ENCODE measurements around the gene S100A7A. TPM values are rescaled to one million over a fixed set of nuclear protein-coding genes. Genes with fewer than 3 reads are reported as not detected.
"Not testable (repeated sequence)": the region's sequence is repeated elsewhere in the genome, so short reads cannot be mapped to it uniquely, and the experiment has no call there.

Gene S100A7A
- polyA plus RNA-seq, 3 donors: not detected

- DNase-seq (ENCODE audit: extremely low read depth in 1 of 11, low read depth in 9 of 11, low spot score in 4 of 11): no peak
Observed at GRCh38 chr1:153392822-153393221, 23.5 kb upstream of the S100A7A start.

DNA sequence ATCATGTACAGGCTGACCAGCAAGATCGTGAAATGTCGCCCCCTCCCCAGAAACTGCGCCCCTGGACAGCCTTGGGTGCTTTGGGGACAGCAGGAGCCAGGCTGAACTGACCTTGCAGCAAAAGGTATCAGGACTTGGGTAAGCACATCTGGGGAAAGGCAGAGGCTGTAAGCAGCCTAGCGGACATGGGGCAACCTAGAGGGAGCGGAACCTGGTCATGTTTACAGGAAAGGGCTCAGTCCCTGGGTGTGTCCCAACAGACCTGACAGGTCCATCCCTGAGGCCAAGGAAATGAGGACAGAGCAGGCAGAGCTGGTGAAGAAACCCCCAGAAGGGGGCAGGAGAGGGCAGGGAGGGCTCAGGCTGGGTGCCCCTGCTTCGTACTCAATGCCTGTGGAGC is 22.4 kb upstream of the S100A7A start:
- DNase-seq (ENCODE audit: extremely low read depth in 1 of 11, low read depth in 9 of 11, low spot score in 4 of 11): no peak

DNA sequence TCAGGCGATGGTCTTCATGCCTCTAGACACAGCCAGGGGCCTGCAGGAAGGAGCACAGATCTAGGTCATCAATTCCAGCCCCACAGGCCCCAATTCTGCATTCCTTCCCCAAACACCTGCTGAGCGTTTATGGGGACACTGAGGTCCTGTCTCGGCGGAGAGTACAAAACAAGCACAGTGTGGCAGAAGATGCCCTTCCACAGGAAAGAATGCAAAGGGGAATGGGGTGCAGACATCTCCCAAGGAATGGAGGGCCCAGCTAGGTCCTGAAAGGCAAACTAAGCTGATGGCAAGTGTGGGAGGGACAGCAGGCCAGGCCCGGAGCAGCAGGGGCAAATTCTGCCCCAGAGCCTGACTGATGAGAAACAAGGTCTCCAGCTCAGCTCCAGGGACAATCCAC is 21.9 kb upstream of the S100A7A start:
- DNase-seq (ENCODE audit: extremely low read depth in 1 of 11, low read depth in 9 of 11, low spot score in 4 of 11): no peak

- no peak for DNase-seq (ENCODE audit: extremely low read depth in 1 of 11, low read depth in 9 of 11, low spot score in 4 of 11)
Observed at GRCh38 chr1:153395136-153395685, 21.1 kb upstream of the S100A7A start.

DNA sequence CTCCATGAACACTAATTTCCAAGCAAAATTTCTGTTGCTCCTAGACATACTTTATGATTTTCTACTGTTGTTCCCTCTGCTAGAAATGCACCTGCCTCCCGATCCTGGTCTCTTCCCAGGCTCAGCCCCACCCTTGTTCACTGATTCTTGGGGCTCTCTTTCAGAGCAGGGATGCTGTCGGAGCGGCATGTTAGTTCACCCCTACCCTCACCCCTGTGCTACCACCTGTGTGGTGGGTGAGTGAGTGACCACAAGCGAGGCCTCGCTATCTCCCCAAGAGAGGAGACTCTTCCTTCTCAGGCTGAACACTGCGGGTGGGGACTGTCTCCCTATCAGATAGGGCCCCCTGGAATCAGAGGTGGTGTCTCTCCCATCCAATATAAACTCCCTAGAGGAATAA is 20.5 kb upstream of the S100A7A start:
- no peak for DNase-seq (ENCODE audit: extremely low read depth in 1 of 11, low read depth in 9 of 11, low spot score in 4 of 11)

- no peak for DNase-seq (ENCODE audit: extremely low read depth in 1 of 11, low read depth in 9 of 11, low spot score in 4 of 11)
Observed at GRCh38 chr1:153396461-153396860, 19.9 kb upstream of the S100A7A start.

DNA sequence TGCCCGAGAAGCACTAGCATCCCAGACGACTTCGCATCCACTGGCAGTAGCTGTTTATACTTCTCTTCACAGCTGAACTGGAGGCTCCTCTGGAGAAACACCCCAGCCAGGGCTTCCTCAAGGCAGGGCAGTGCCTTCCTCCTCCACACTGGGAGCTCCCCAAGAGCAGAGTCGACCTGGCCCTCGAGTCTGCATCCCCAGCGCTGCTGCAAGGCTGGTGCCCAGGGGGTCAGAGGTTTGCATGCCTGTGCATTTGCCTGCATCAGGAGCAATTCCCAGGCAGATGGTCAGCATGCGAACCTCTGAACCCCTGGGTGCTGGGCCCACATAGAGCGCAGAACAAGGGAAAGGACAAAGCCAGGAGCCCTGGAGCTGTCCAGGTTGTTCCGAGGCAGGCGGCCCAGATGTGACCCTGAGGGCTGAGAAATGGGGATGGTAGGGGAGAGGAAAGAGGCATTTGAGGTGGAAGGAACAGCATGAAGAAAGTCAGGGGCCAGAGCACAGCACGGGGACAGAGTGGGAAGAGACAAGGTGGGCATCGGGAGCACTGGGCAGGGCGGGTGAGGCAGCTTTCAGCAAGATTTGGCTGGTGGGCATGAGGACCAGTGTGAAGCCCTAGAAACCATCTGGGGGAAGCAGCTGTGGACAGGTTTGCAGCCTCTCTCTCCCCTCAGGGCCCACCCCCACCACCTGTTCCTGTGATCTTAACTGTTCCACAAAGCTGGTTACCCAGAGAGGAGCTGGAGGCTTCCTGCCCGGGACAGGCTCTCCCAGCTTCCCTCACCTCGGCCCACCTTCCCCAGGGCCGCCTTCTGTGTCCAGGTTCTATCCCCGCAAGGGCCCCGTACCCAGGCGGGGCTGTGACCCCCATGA is 19.0 kb upstream of the S100A7A start:
- no peak for DNase-seq (ENCODE audit: extremely low read depth in 1 of 11, low read depth in 9 of 11, low spot score in 4 of 11)

- no peak for DNase-seq (ENCODE audit: extremely low read depth in 1 of 11, low read depth in 9 of 11, low spot score in 4 of 11)
Observed at GRCh38 chr1:153397924-153398651, 18.2 kb upstream of the S100A7A start.

GRCh38 chr1:153399401-153400055 is 16.8 kb upstream of the S100A7A start:
- no peak for DNase-seq (ENCODE audit: extremely low read depth in 1 of 11, low read depth in 9 of 11, low spot score in 4 of 11)

DNA sequence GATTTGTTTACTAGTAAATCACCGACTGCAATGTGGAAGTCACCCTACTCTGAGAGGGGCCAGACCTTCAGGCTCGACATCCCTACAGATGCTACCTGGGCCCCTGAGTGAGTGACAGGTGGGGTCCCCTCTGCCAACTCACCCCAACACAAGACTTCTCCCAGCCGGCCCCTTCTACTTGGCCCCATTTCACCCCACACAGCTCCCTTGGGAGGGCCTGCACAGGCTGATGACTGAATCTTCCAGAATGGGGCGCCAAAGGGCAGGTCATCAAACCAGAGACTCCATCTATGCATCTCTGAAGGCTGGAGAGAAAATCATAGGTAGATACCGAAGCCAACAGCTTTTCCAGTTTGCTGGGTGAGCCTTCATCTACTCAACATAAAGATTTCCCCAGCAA is 16.1 kb upstream of the S100A7A start:
- DNase-seq (ENCODE audit: extremely low read depth in 1 of 11, low read depth in 9 of 11, low spot score in 4 of 11): no peak

GRCh38 chr1:153401461-153401860 is 14.9 kb upstream of the S100A7A start:
- DNase-seq (ENCODE audit: extremely low read depth in 1 of 11, low read depth in 9 of 11, low spot score in 4 of 11): no peak

GRCh38 chr1:153402226-153402625 is 14.1 kb upstream of the S100A7A start:
- no peak for DNase-seq (ENCODE audit: extremely low read depth in 1 of 11, low read depth in 9 of 11, low spot score in 4 of 11)

DNA sequence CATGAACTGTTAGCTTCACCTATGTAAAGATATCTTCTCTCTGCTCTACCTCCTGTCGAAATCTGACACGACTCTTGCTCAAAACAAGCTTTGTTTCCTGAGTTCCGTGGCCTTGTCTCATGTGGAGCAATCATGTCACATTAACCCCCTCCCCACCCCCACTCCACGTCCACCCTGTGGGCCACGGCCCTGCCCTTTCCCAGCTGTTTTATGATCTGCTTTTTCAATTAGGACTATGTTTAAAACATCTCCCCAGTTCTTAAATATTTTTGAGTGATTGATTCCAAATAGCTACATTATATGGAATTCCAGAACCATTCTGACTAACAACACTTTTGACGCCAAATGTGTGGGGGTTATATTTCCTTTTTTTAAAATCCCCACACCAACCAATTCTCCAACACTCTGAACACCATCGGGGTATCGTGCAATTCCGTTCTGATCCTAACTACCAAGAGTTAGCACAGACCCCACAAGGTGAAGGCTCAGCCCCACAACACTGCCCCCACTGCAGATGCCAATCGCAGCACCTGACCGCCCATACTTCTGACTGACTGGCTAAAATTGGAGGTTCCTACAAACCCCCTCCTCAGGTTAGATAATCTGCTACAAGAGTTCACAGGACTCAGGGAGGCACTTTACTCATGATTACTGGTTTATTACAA is 12.8 kb upstream of the S100A7A start:
- no peak for DNase-seq (ENCODE audit: extremely low read depth in 1 of 11, low read depth in 9 of 11, low spot score in 4 of 11)

DNA sequence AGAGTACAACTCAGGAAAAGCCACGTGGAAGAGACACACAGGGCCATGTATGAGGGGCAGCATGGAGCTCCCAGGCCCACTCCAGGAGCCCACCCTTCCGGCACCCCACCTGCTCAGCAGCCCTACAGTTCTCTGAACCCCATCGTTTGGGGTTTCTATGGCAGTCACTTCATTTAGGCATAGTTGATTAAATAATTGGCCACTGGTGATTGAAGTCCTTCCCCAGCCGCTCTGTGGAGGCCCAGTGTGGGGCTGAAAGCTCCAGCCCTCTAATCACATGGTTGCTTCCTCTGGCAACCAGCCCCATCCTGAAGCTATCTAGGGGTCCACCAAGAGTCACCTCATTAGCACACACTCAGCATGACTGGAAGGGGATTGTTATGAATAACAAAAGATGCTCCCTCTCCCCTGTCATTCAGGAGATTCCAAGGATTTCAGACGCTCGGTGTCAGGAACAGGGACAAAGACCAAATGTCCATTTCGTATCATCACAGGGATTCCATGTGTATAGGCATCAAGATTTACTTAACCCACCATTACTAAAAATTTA is 12.2 kb upstream of the S100A7A start:
- no peak for DNase-seq (ENCODE audit: extremely low read depth in 1 of 11, low read depth in 9 of 11, low spot score in 4 of 11)

- DNase-seq (ENCODE audit: extremely low read depth in 1 of 11, low read depth in 9 of 11, low spot score in 4 of 11): no peak
Observed at GRCh38 chr1:153404768-153405167, 11.6 kb upstream of the S100A7A start.

- not testable (repeated sequence) for DNase-seq (ENCODE audit: extremely low read depth in 1 of 11, low read depth in 9 of 11, low spot score in 4 of 11)
Observed at GRCh38 chr1:153405825-153406599, 10.3 kb upstream of the S100A7A start.

DNA sequence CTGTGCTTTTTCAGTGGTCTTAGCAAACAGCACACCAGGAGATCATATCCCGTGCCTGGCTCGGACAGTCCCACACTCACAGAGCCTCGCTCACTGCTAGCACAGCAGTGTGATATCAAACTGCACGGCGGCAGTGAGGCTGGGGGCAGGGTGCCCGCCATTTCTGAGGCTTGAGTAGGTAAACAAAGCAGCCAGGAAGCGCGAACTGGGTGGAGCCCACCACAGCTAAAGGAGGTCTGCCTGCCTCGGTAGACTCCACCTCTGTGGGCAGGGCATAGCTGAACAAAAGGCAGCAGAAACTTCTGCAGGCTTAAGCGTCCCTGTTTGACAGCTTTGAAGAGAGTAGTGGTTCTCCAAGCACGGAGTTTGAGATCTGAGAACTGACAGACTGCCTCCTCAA is 9.0 kb upstream of the S100A7A start:
- not testable (repeated sequence) for DNase-seq (ENCODE audit: extremely low read depth in 1 of 11, low read depth in 9 of 11, low spot score in 4 of 11)

GRCh38 chr1:153413961-153414360 is 2.4 kb upstream of the S100A7A start:
- DNase-seq (ENCODE audit: extremely low read depth in 1 of 11, low read depth in 9 of 11, low spot score in 4 of 11): not testable (repeated sequence)
